HepG2 (cell line): ENCODE results near the gene MVP. TPM values are rescaled to one million over a fixed set of nuclear protein-coding genes. Genes with fewer than 3 reads are reported as not detected.

Source experiments
- ASH2L ChIP-seq: fragments of 300-600, 200-600 bp; sonication (generic); IDR thresholded peaks from 2 replicates; pipeline ENCODE4 v1.7.0; 2017; ENCODE audit warnings: low read depth, mild to moderate bottlenecking, moderate library complexity, mixed read lengths, low read length; ENCODE audit not compliant: insufficient read length
- ESRRA ChIP-seq: sonication (generic); formaldehyde crosslinking; IDR thresholded peaks from 2 replicates; pipeline ENCODE4 v1.5.1; 2020; ENCODE audit warnings: mild to moderate bottlenecking, low read depth, missing genetic modification reagents
- HOXA7 ChIP-seq: sonication (generic); formaldehyde crosslinking; IDR thresholded peaks from 2 replicates; pipeline ENCODE4 v1.8.1; 2022; ENCODE audit warnings: mild to moderate bottlenecking, missing genetic modification reagents, moderate library complexity
- JARID2 ChIP-seq: sonication (generic); formaldehyde crosslinking; IDR thresholded peaks from 2 replicates; pipeline ENCODE4 v1.8.1; 2023; ENCODE audit warnings: missing genetic modification reagents, inconsistent platforms; ENCODE audit not compliant: insufficient replicate concordance
- KDM5B ChIP-seq: sonication (generic); formaldehyde crosslinking; IDR thresholded peaks from 2 replicates; pipeline ENCODE4 v1.4.0; 2020; ENCODE audit warnings: missing genetic modification reagents, mild to moderate bottlenecking, borderline replicate concordance
- KLF11 ChIP-seq: IDR thresholded peaks from 2 replicates; pipeline ENCODE4 v1.6.1; 2016; ENCODE audit warnings: missing compliant biosample characterization
- MXI1 ChIP-seq: IDR thresholded peaks from 3 replicates; pipeline ENCODE4 v1.6.1; 2012; ENCODE audit warnings: low read depth, low read length, inconsistent platforms, borderline replicate concordance
- MYC ChIP-seq: sonication (generic); formaldehyde crosslinking; IDR thresholded peaks from 2 replicates; pipeline ENCODE4 v1.9.0; 2021; ENCODE audit warnings: missing genetic modification reagents, borderline replicate concordance
- ZBTB10 ChIP-seq: sonication (generic); formaldehyde crosslinking; IDR thresholded peaks from 2 replicates; pipeline ENCODE4 v1.4.0; 2020; ENCODE audit warnings: missing genetic modification reagents, borderline replicate concordance
- ZNF572 ChIP-seq: sonication (generic); formaldehyde crosslinking; IDR thresholded peaks from 2 replicates; pipeline ENCODE4 v1.5.1; 2020; ENCODE audit warnings: mild to moderate bottlenecking, missing genetic modification reagents
- ZNF670 ChIP-seq: sonication (generic); formaldehyde crosslinking; IDR thresholded peaks from 2 replicates; pipeline ENCODE4 v1.8.0; 2022; ENCODE audit warnings: mild to moderate bottlenecking, missing genetic modification reagents, borderline replicate concordance
- ZNF703 ChIP-seq: sonication (generic); formaldehyde crosslinking; IDR thresholded peaks from 2 replicates; pipeline ENCODE4 v1.5.1; 2020; ENCODE audit warnings: missing genetic modification reagents, mild to moderate bottlenecking, moderate library complexity, borderline replicate concordance
- ZNF761 ChIP-seq: sonication (generic); formaldehyde crosslinking; conservative IDR thresholded peaks from 2 replicates; pipeline ENCODE4 v1.4.0; 2020; ENCODE audit warnings: mild to moderate bottlenecking, missing genetic modification reagents
- ZNF891 ChIP-seq: sonication (generic); formaldehyde crosslinking; IDR thresholded peaks from 2 replicates; pipeline ENCODE4 v1.5.0; 2020; ENCODE audit warnings: mild to moderate bottlenecking, missing genetic modification reagents
- ZSCAN31 ChIP-seq: sonication (generic); formaldehyde crosslinking; IDR thresholded peaks from 2 replicates; pipeline ENCODE4 v1.5.0; 2020; ENCODE audit warnings: low read depth, mild to moderate bottlenecking, missing genetic modification reagents
- polyA plus RNA-seq, 8 experiments: library from polyadenylated mRNA; depleted of rRNA in 3 of 8; stranded (reverse) in 7 of 8; unstranded in 1 of 8; fragments of >200 nt; fragmentation: Illumina TruSeq in 4 of 8; extraction: Trizol in 4 of 8; gene quantifications; 2 replicates each; pipeline versions ENCODE4 v1.2.1 to v1.2.3, GENCODE V29; 2011 to 2016; ENCODE audit warnings: low read depth in 4 of 8, missing spikeins in 1 of 8, mixed read lengths in 1 of 8; ENCODE audit not compliant: insufficient read depth in 1 of 8
- total RNA-seq, 5 experiments: library from RNA; depleted of rRNA; stranded (reverse); fragments of >200 nt; fragmentation: Illumina TruSeq; extraction: Trizol; gene quantifications; 2 replicates each; pipeline ENCODE4 v1.2.3, GENCODE V29; 2016; ENCODE audit warnings: low read depth in 1 of 5
- TF ChIP-seq, protein P1 (sequence below): sonication (generic); formaldehyde crosslinking; IDR thresholded peaks from 2 replicates; pipeline ENCODE4 v1.8.0; 2022; ENCODE audit warnings: missing genetic modification reagents, mild to moderate bottlenecking, inconsistent platforms, borderline replicate concordance
- TF ChIP-seq, protein P2 (sequence below): sonication (generic); formaldehyde crosslinking; IDR thresholded peaks from 2 replicates; pipeline ENCODE4 v1.4.0; 2020; ENCODE audit warnings: missing genetic modification reagents
- TF ChIP-seq, protein P3 (sequence below): sonication (generic); formaldehyde crosslinking; conservative IDR thresholded peaks from 2 replicates; pipeline ENCODE4 v1.8.1; 2023; ENCODE audit warnings: missing genetic modification reagents

Gene MVP
- total and polyA plus RNA-seq, 2 of the 13 experiments (the other 11 are each of a cell fraction or from before 2014, with no cell fraction given), result 22.9 to 43.5 TPM

DNA sequence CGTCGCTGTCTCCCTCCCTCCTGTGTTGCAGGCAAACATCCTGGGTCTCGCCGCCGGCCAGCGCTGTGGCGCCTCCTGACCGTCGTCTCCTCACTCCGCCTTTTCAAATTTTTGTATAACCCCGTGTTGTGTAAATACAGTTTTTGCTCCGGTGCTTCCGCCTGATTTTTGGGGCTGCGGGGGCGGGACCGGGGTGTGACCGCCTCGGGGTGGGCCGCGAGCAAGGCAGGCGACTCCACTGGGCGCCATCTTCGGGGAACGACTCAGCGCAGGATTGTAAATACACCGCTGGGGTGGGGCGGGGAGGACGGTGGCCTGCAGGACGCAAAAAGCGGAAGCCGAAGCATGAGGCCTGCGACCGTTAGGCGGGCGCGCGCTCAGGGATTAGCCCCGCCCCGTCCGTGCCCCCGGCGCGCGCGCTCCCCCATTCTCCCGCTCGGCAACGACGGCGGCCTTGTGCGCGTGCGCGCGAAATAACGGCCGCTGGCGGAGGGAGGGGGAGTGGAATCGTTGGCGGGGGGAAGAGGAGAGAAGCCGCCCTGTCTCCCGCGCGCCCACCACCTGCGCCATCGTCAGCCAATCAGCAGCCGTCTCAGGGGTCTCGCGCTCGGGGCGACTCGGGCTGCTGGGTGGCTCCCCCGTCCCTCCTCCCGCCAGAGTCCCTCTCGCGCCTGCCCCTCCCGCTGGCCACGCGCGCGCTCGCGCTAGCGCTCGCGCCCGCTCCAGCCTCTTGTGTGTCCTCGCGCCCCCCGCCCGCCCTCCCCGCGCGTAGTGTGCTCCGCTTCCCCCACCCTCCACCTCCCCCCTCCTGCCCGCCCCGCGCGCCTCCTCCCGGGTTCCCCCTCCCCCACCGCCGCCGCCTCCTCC lies 14.8 kb upstream of the MVP start (continued):
- peak; percentile 70 for TF ChIP-seq ESRRA (CRISPR knock-in tag)
- TF ChIP-seq MXI1, result peak; percentile 88; the same call in 1 of the 3 replicates
- TF ChIP-seq ZSCAN31 (CRISPR knock-in tag), result peak; percentile 95
- peak; percentile 96 for TF ChIP-seq ZNF670
- TF ChIP-seq ZNF572 (CRISPR knock-in tag), result peak; percentile 63; the same call in 1 of the 2 replicates
- TF ChIP-seq, protein P1, sequence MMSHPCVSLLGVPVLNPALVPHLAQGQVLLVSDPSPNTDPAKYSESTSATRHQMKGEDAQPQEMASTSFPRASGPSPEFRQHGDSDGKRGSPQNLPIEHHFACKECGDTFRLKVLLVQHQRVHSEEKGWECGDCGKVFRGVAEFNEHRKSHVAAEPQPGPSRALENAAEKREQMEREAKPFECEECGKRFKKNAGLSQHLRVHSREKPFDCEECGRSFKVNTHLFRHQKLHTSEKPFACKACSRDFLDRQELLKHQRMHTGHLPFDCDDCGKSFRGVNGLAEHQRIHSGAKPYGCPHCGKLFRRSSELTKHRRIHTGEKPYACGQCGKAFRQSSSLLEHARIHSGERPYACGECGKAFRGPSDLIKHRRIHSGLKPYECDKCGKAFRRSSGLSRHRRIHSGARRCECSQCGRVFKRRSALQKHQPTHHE, result 0 out of 2 replicates have a peak, but pooled peaks have one; percentile 86
- peak; percentile 89 for TF ChIP-seq ZBTB10
- peak; percentile 99 for TF ChIP-seq MYC (CRISPR knock-in tag)
- peak; percentile 94 for TF ChIP-seq KDM5B (CRISPR knock-in tag)
- peak; percentile 76; the same call in 1 of the 2 replicates for TF ChIP-seq ZNF703 (CRISPR knock-in tag)
- TF ChIP-seq, protein P2, sequence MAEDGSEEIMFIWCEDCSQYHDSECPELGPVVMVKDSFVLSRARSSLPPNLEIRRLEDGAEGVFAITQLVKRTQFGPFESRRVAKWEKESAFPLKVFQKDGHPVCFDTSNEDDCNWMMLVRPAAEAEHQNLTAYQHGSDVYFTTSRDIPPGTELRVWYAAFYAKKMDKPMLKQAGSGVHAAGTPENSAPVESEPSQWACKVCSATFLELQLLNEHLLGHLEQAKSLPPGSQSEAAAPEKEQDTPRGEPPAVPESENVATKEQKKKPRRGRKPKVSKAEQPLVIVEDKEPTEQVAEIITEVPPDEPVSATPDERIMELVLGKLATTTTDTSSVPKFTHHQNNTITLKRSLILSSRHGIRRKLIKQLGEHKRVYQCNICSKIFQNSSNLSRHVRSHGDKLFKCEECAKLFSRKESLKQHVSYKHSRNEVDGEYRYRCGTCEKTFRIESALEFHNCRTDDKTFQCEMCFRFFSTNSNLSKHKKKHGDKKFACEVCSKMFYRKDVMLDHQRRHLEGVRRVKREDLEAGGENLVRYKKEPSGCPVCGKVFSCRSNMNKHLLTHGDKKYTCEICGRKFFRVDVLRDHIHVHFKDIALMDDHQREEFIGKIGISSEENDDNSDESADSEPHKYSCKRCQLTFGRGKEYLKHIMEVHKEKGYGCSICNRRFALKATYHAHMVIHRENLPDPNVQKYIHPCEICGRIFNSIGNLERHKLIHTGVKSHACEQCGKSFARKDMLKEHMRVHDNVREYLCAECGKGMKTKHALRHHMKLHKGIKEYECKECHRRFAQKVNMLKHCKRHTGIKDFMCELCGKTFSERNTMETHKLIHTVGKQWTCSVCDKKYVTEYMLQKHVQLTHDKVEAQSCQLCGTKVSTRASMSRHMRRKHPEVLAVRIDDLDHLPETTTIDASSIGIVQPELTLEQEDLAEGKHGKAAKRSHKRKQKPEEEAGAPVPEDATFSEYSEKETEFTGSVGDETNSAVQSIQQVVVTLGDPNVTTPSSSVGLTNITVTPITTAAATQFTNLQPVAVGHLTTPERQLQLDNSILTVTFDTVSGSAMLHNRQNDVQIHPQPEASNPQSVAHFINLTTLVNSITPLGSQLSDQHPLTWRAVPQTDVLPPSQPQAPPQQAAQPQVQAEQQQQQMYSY (CRISPR knock-in tag), result no peak
- peak; percentile 97 for TF ChIP-seq ZNF891 (CRISPR knock-in tag)
- peak; percentile 87; the same call in 1 of the 2 replicates for TF ChIP-seq ZNF761
- peak; percentile 94 for TF ChIP-seq JARID2
- no peak for TF ChIP-seq HOXA7
- peak; percentile 89; the same call in 1 of the 2 replicates for TF ChIP-seq KLF11 (CRISPR knock-in tag)
- TF ChIP-seq ASH2L, result peak; percentile 94
- TF ChIP-seq, protein P3, sequence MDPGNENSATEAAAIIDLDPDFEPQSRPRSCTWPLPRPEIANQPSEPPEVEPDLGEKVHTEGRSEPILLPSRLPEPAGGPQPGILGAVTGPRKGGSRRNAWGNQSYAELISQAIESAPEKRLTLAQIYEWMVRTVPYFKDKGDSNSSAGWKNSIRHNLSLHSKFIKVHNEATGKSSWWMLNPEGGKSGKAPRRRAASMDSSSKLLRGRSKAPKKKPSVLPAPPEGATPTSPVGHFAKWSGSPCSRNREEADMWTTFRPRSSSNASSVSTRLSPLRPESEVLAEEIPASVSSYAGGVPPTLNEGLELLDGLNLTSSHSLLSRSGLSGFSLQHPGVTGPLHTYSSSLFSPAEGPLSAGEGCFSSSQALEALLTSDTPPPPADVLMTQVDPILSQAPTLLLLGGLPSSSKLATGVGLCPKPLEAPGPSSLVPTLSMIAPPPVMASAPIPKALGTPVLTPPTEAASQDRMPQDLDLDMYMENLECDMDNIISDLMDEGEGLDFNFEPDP (CRISPR knock-in tag), result 0 out of 2 replicates have a peak, but pooled peaks have one; percentile 7
